GM18907 (cell line): Measurements from ENCODE around the gene PER3.

ENCODE experiments used
- ATAC-seq: cut with Tn5 transposase; IDR thresholded peaks from one replicate; pipeline ENCODE4 v1.9.1; 2021; ENCODE audit warnings: mild to moderate bottlenecking, moderate library complexity; ENCODE audit not compliant: unreplicated experiment

PER3 gene

DNA sequence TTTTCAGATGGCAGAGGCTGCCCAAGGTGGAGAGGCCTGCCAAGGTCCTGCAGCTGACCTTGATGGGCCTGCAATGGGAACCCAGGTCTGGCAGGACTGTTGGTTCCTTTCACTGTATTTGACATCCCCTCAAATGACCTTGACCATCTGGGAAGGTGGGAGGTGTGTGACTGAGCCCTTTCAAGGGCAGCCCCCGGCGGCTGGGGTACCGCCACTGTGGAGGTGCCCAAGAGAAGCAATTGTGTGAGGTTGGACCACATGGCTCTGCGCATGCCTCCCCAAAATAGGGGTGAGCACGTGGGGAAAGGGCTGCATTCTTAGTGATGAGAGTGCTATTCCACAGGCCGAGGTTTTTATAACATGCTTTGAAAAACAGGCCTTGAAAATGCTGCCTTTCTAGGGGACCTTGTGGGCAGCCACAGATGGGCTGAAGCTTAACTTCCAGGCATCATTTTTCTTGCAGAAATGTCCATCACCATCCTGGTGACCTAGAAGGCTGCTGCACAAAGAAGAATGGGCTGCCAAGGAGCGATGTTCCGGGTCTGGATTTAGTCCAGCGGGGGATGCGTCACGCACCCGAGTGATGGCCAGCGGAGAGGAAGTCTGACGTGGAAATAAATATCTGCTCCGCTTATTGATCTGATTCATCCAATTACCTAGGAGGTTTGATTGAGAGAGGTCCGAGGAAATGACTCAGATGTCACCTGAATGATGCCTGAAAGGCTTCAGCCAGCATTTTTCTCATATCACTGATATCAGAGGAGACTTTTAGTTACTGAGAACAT lies 85.2 kb downstream of the PER3 start:
- no peak for ATAC-seq

DNA sequence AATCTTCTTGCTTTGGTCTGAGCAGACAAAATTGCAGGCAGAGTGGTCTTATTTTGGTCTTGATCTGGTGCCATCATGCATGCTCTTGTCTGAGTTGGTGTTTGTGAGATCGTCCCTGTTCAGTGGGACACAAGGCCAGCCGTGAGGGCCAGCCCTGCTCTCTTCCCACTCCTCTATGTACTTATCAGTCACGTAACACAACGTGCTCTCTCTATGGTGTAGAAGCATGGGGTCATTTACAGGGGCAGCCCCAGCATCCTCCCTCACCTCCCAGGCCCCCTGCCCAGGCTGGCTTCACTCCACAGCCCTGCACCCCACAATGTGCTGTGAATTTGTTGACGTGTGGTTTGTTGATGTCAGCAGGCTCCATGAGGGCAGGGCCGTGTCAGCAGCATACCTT lies 87.0 kb downstream of the PER3 start:
- ATAC-seq = no peak

DNA sequence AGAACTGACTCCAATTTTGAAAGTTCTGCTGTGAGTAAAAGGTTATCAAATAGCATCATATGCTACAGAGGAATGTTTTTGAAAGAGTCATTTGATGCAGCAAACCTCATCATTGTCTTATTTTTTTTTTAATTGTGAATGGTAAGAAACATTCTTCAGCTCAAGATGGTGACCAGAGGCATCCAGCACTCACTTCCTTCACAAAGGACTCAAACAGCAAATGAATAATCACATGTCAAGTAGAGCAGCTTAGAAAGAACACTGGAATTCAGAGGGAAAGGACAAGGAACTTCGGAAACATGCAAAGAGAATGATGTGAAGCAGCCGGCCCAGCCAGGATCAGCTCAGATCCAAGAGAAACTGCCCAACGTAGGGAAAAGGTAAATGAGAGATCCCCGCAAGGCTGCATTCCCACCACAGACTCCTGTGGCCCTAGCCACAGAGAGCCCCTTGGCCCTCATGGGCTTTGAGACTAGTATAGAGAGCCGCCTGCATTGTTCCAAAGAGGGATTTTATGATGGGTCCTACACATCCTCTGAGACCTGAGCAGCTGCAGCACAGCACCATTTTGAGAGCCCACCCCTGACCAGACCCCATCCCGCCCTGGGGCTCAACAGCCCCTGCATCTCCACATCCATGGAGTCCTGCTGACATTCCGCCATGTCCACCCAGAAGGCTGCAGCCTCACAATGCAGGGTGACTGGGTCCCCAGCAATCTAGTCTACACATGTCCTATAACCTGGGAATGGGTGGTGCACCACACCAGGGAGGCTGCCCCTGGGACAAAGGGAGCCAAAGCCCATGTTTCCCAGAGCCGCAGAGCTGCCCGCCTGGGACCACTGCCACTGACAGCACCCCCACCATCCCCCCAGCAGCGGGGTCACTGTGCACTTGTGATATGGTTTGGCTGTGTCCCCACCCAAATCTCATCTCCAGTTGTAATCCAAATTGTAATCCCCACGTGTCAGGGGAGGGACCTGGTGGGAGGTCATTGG lies 90.0 kb downstream of the PER3 start:
- ATAC-seq = no peak

DNA sequence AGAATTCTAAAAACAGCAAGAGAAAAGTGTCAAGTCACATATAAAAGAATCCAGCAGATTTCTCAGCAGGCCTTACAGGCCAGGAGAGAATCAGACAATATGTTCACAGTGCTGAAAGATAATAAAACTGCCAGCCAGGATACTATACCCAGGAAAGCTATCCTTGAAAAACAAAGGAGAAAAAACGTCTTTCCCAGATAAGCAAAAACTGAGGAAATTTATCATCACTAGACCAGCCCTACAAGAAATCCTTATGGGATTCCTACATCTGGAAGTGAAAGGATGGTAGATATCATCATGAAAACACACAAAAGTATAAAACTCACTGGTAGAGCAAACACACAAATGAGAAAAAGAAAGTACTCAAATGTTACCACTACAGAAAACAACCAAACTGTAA lies 93.9 kb downstream of the PER3 start:
- no peak for ATAC-seq

DNA sequence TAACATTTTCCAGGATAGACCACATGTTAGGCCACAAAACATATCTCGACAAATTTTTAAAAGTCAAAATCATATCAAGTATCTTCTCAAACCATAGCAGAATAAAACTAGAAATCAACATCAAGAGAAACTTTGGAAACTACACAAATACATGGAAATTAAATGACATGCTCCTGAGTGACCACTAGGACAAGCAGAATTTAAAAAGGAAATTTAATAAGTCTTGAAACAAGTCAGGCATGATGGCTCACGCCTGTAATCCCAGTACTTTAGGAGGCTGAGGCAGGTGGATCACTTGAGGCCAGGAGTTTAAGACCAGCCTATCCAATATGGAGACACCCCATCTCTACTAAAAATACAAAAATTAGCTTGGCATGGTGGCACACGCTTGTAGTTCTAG lies 95.1 kb downstream of the PER3 start:
- no peak for ATAC-seq

DNA sequence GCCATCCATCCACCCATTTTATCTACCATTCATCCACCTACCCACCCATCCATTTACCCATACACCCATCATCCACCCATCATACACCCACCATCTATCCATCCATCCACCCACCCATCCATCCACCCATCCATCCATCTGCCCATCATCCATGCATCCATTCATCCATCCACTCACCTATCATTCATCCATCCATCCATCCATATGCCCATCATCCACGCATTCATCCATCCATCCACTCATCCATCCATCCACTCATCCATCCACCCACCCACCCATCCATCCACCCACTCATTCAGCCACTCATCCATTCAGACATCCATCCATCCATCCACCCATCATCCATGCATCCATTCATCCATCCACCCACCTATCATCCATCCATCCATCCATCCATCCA lies 100.7 kb downstream of the PER3 start:
- no peak for ATAC-seq

DNA sequence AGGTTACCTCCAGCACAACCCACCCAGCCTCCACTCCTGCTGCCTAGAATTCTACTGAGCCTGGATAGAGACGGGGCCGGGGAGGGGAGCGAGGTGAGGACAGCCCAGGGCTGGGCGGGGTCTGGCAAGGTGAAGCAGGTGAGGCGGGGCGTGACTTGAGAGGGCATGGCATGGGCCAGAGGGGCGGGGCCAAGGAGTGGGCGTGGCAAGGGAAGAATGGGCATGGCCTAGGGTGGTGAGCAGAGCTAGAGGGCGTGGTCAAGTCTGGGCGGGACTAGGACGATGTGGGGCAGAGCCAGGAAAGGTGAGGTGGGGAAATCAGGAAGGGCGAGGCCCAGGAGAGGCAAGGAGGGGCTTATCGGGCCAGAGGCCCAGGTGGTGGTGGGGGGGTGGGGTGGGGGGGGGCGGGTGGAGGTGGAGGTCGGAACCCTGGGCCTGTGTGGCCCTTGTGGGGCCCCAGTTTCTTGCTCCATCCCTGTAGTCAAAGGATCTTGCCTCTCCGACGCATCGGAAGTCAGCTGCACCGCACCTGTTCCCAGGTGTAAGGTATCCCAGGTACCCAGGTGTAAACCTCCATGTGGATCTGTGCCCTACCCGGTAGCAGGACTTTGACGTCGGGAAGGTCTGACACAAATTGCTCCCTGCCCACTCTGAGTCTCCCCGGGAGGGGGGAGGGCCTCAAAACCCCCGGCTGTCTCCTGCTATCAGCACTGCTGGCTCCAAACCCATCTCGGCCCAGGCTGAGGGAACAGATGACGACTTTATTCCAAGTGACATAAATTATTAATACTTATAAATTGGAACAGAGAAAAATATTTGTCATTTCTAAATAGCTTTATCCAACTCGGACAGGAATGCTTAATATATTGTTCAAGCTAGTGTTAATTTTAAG lies 101.7 kb downstream of the PER3 start:
- ATAC-seq = no peak

DNA sequence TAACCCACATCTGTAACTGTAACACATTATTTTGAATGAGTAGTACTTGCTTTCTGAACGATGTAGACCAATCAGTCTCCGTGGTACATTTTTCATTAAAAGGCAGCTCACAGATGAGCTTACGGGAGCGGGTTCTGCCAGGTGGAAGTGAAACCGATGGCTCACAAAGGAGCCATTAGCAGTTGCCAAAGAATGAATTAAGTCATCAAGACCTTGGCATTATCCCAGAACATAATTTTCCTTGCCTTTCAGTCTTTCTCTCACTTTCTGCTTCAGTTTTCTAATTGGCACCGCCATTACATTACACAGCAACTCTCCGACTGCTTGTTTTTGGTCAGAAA lies 102.3 kb downstream of the PER3 start:
- ATAC-seq = no peak

DNA sequence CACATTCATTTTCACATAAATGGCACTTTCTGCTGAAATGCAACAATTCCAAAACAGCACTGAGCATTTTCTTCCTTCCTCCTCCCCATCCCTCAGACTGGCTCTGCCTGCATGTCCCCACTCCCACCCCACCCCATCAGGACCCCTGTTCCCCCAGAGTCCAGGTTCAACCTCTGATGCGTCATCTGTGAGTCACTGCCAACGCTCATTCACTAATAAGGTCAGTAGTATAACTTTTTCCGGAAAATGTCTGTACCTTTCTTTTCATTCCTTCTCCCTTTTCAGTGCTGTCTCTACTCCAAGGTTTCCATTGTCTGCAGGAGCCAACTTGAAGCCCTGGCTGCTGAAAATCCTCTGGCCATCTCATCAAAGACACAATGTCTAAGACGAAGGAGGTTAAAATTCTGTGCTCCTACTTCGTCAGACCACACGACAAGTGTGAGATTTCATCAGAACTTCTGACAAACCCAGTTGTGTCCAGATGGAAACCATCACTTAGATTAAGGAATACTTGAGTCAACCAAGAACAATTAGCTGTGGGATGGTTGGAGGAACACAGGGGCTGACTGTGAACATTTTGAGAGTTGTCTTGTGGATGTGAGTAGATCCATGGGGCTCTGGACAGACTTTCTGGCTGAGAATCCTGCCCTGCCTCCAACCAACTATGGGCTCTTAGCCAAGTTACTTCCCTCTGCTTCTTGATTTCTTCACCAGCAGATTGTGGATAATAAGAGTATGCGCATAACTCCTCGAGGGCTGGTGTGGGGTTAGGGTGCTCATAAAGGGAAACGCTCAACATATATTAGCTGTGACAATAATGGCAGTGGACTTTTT lies 104.4 kb downstream of the PER3 start:
- ATAC-seq = no peak

DNA sequence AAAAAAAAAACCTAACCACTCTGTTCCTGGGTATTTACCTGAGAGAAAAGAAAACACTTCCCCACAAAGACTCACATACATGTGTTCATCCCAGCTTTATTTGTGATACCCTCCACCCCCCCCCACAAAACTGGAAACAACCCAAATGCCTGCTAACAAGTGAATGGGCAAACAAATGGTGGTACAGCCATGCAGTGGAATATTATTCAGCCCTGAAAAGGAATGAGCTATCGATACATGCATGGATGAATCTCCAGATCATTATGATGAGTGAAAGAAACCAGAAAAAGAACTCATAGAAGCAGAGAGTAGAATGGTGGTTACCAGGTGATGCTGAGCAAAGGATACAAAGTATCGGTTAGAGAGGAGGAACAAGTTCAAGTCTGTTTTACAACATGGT lies 106.8 kb downstream of the PER3 start:
- no peak for ATAC-seq

DNA sequence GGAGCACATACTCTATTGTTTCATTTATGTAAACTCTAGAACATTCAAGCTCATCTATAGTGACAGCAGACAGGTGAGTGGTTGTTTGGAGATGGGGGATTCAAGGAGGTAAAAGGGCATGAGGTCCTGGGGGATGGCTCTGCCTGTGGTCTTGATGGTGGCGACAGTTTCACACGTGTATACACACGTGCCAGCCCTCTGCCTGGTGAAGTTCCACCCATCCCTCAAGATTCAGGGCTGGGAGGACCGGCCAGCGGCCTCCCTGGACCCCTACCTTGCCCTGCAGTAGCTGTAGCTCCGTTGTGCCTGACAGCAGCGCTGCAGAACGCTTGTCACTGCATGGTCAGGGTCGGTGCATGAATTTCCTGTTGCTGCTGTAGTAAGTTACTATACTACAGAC lies 107.7 kb downstream of the PER3 start:
- no peak for ATAC-seq

DNA sequence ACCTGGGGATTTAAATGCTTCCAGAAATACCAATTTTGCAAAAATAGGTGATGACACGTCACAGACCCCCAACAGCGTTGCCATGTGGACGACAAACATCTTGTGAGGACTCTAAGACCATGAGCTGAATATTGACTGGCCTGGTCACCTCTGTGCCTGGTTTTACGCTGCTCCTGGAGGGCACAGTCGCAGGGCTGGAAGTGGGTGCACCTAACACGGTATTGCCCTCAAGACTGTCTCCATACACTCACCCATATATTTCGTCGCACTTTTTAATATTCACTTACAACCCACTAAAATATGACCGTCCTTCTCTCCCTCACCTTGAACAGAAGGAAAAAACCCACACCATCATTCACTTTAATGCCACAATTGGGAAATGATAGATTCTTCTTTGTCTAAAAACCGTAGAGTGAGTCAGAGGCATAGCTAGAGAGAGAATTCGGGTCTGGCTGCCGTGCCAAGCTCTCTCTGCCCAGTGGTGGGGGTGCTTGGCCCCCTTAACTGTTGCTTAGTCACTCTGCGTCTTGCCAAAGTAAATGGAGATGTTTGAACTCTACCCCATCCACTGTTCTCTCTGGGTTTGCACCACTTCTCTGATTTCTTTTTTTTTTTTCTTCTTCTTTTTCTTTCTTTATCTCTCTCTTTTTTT lies 109.6 kb downstream of the PER3 start:
- no peak for ATAC-seq
